K562 (cell line): ENCODE results near the gene ZNF649. TPM values are rescaled to one million over a fixed set of nuclear protein-coding genes. Genes with fewer than 3 reads are reported as not detected.

ENCODE experiments used
- polyA plus RNA-seq, 8 experiments: library from polyadenylated mRNA; depleted of rRNA in 4 of 8; stranded (reverse) in 5 of 8; unstranded in 3 of 8; fragments of >200 nt; fragmentation: Nextera tagmentation in 2 of 8; fragmentation: Illumina TruSeq in 1 of 8; extraction: Ambion mirVana in 2 of 8; extraction: Trizol in 1 of 8; gene quantifications; 2 replicates each; pipeline versions ENCODE4 v1.2.1 to v1.2.3, GENCODE V29; 2011 to 2014; ENCODE audit warnings: inconsistent platforms in 1 of 8, missing spikeins in 1 of 8
- total RNA-seq, 7 experiments: library from RNA; depleted of rRNA in 6 of 7; stranded (reverse); fragments of >200 nt in 6 of 7; fragmentation: Illumina TruSeq in 2 of 7; extraction: Trizol in 2 of 7; gene quantifications; 2 replicates each; pipeline versions ENCODE4 v1.2.1 to v1.2.3, GENCODE V29; 2011 to 2021; ENCODE audit warnings: low replicate concordance in 1 of 7

Gene ZNF649
- total and polyA plus RNA-seq, 9 of the 15 experiments (the other 6 are each of a cell fraction or from before 2014, with no cell fraction given): 1.4 to 14.9 (median 8.3) TPM

Other genes with a start within 250 kb of the ZNF649 start
Only the 7 nearest of the 13 such genes appear.
- gene FPR3, start 109.9 kb downstream of the ZNF649 start, total RNA-seq (2014; rRNA removed): 0.09 and 0.41 TPM in 2 replicates
- 0.22 and 0.35 TPM in 2 replicates for gene FPR3, start 109.9 kb downstream of the ZNF649 start, total RNA-seq (2014; rRNA removed; fragmentation: Illumina TruSeq; extraction: Trizol)
- gene FPR3, start 109.9 kb downstream of the ZNF649 start, total RNA-seq (2015; rRNA removed; fragmentation: Illumina TruSeq; extraction: Trizol): 0.51 and 0.57 TPM in 2 replicates
- 0.13 and 0.22 TPM in 2 replicates for gene FPR3, start 109.9 kb downstream of the ZNF649 start, total RNA-seq (2021)
- gene FPR3, start 109.9 kb downstream of the ZNF649 start, polyA plus RNA-seq (2011; rRNA removed): 0.45 and 1.3 TPM in 2 replicates
- gene FPR3, start 109.9 kb downstream of the ZNF649 start, polyA plus RNA-seq (2014; fragmentation: Illumina TruSeq; extraction: Trizol): 0.22 and 0.39 TPM in 2 replicates
- under 1 TPM in 1 of 2 experiments, not detected in 1; 0.08 TPM for gene FPR3, start 109.9 kb downstream of the ZNF649 start, polyA plus RNA-seq (2014; fragmentation: Nextera tagmentation; extraction: Ambion mirVana)
- gene FPR3, start 109.9 kb downstream of the ZNF649 start, polyA plus RNA-seq (2014; rRNA removed): 0.24 and 0.25 TPM in 2 replicates
- 4.2 and 7.8 TPM in 2 replicates for gene ZNF577, start 17.1 kb downstream of the ZNF649 start, total RNA-seq (2014; rRNA removed)
- gene ZNF577, start 17.1 kb downstream of the ZNF649 start, total RNA-seq (2014; rRNA removed; fragmentation: Illumina TruSeq; extraction: Trizol): 8.9 and 9.9 TPM in 2 replicates
- gene ZNF577, start 17.1 kb downstream of the ZNF649 start, total RNA-seq (2015; rRNA removed; fragmentation: Illumina TruSeq; extraction: Trizol): 9.0 and 9.4 TPM in 2 replicates
- 5.6 and 6.4 TPM in 2 replicates for gene ZNF577, start 17.1 kb downstream of the ZNF649 start, total RNA-seq (2021)
- gene ZNF577, start 17.1 kb downstream of the ZNF649 start, polyA plus RNA-seq (2011; rRNA removed): 11.2 and 12.7 TPM in 2 replicates
- gene ZNF577, start 17.1 kb downstream of the ZNF649 start, polyA plus RNA-seq (2014; fragmentation: Illumina TruSeq; extraction: Trizol): 7.5 and 9.1 TPM in 2 replicates
- 1 to 10 TPM; 1.3 to 3.5 TPM for gene ZNF577, start 17.1 kb downstream of the ZNF649 start, polyA plus RNA-seq (2014; fragmentation: Nextera tagmentation; extraction: Ambion mirVana)
- gene ZNF577, start 17.1 kb downstream of the ZNF649 start, polyA plus RNA-seq (2014; rRNA removed): 7.0 and 7.6 TPM in 2 replicates
- 2.4 and 2.8 TPM in 2 replicates for gene ZNF613, start 22.5 kb upstream of the ZNF649 start, total RNA-seq (2014; rRNA removed)
- gene ZNF613, start 22.5 kb upstream of the ZNF649 start, total RNA-seq (2014; rRNA removed; fragmentation: Illumina TruSeq; extraction: Trizol): 4.4 and 5.3 TPM in 2 replicates
- gene ZNF613, start 22.5 kb upstream of the ZNF649 start, total RNA-seq (2015; rRNA removed; fragmentation: Illumina TruSeq; extraction: Trizol): 2.8 and 3.7 TPM in 2 replicates
- gene ZNF613, start 22.5 kb upstream of the ZNF649 start, total RNA-seq (2021): 1.7 and 2.4 TPM in 2 replicates
- gene ZNF613, start 22.5 kb upstream of the ZNF649 start, polyA plus RNA-seq (2011; rRNA removed): 1.8 and 2.7 TPM in 2 replicates
- 2.4 and 2.7 TPM in 2 replicates for gene ZNF613, start 22.5 kb upstream of the ZNF649 start, polyA plus RNA-seq (2014; fragmentation: Illumina TruSeq; extraction: Trizol)
- gene ZNF613, start 22.5 kb upstream of the ZNF649 start, polyA plus RNA-seq (2014; fragmentation: Nextera tagmentation; extraction: Ambion mirVana): 1 to 10 TPM; 2.3 to 4.5 TPM
- gene ZNF613, start 22.5 kb upstream of the ZNF649 start, polyA plus RNA-seq (2014; rRNA removed): 2.1 and 2.3 TPM in 2 replicates
- 1.8 TPM in 2 replicates for gene ZNF350, start 81.8 kb upstream of the ZNF649 start, total RNA-seq (2014; rRNA removed)
- 3.4 and 4.9 TPM in 2 replicates for gene ZNF350, start 81.8 kb upstream of the ZNF649 start, total RNA-seq (2014; rRNA removed; fragmentation: Illumina TruSeq; extraction: Trizol)
- gene ZNF350, start 81.8 kb upstream of the ZNF649 start, total RNA-seq (2015; rRNA removed; fragmentation: Illumina TruSeq; extraction: Trizol): 3.0 and 3.1 TPM in 2 replicates
- gene ZNF350, start 81.8 kb upstream of the ZNF649 start, total RNA-seq (2021): 2.0 and 2.9 TPM in 2 replicates
- gene ZNF350, start 81.8 kb upstream of the ZNF649 start, polyA plus RNA-seq (2011; rRNA removed): 1.9 and 3.5 TPM in 2 replicates
- 2.9 TPM in 2 replicates for gene ZNF350, start 81.8 kb upstream of the ZNF649 start, polyA plus RNA-seq (2014; fragmentation: Illumina TruSeq; extraction: Trizol)
- 1 to 10 TPM; 3.4 to 4.8 TPM for gene ZNF350, start 81.8 kb upstream of the ZNF649 start, polyA plus RNA-seq (2014; fragmentation: Nextera tagmentation; extraction: Ambion mirVana)
- 1.6 and 1.7 TPM in 2 replicates for gene ZNF350, start 81.8 kb upstream of the ZNF649 start, polyA plus RNA-seq (2014; rRNA removed)
- 1.2 and 4.4 TPM in 2 replicates for gene ZNF615, start 103.2 kb upstream of the ZNF649 start, total RNA-seq (2014; rRNA removed)
- 3.8 and 4.7 TPM in 2 replicates for gene ZNF615, start 103.2 kb upstream of the ZNF649 start, total RNA-seq (2014; rRNA removed; fragmentation: Illumina TruSeq; extraction: Trizol)
- 2.2 and 2.9 TPM in 2 replicates for gene ZNF615, start 103.2 kb upstream of the ZNF649 start, total RNA-seq (2015; rRNA removed; fragmentation: Illumina TruSeq; extraction: Trizol)
- gene ZNF615, start 103.2 kb upstream of the ZNF649 start, total RNA-seq (2021): 2.2 and 3.0 TPM in 2 replicates
- 0.69 and 2.7 TPM in 2 replicates for gene ZNF615, start 103.2 kb upstream of the ZNF649 start, polyA plus RNA-seq (2011; rRNA removed)
- gene ZNF615, start 103.2 kb upstream of the ZNF649 start, polyA plus RNA-seq (2014; fragmentation: Illumina TruSeq; extraction: Trizol): 2.1 and 2.4 TPM in 2 replicates
- 1 to 10 TPM; 1.2 to 1.8 TPM for gene ZNF615, start 103.2 kb upstream of the ZNF649 start, polyA plus RNA-seq (2014; fragmentation: Nextera tagmentation; extraction: Ambion mirVana)
- 2.3 and 2.7 TPM in 2 replicates for gene ZNF615, start 103.2 kb upstream of the ZNF649 start, polyA plus RNA-seq (2014; rRNA removed)
- gene ZNF614, start 123.4 kb upstream of the ZNF649 start, total RNA-seq (2014; rRNA removed): 7.4 and 11.4 TPM in 2 replicates
- 16.3 and 18.7 TPM in 2 replicates for gene ZNF614, start 123.4 kb upstream of the ZNF649 start, total RNA-seq (2014; rRNA removed; fragmentation: Illumina TruSeq; extraction: Trizol)
- 10.3 and 10.6 TPM in 2 replicates for gene ZNF614, start 123.4 kb upstream of the ZNF649 start, total RNA-seq (2015; rRNA removed; fragmentation: Illumina TruSeq; extraction: Trizol)
- 11.7 and 11.9 TPM in 2 replicates for gene ZNF614, start 123.4 kb upstream of the ZNF649 start, total RNA-seq (2021)
- 8.6 and 13.6 TPM in 2 replicates for gene ZNF614, start 123.4 kb upstream of the ZNF649 start, polyA plus RNA-seq (2011; rRNA removed)
- 10.9 and 12.3 TPM in 2 replicates for gene ZNF614, start 123.4 kb upstream of the ZNF649 start, polyA plus RNA-seq (2014; fragmentation: Illumina TruSeq; extraction: Trizol)
- gene ZNF614, start 123.4 kb upstream of the ZNF649 start, polyA plus RNA-seq (2014; fragmentation: Nextera tagmentation; extraction: Ambion mirVana): 1 to 10 TPM; 7.2 to 9.4 TPM
- 4.9 and 6.0 TPM in 2 replicates for gene ZNF614, start 123.4 kb upstream of the ZNF649 start, polyA plus RNA-seq (2014; rRNA removed)
- gene ZNF432, start 143.8 kb upstream of the ZNF649 start, total RNA-seq (2014; rRNA removed): 2.6 and 3.2 TPM in 2 replicates
- gene ZNF432, start 143.8 kb upstream of the ZNF649 start, total RNA-seq (2014; rRNA removed; fragmentation: Illumina TruSeq; extraction: Trizol): 6.8 and 8.7 TPM in 2 replicates
- gene ZNF432, start 143.8 kb upstream of the ZNF649 start, total RNA-seq (2015; rRNA removed; fragmentation: Illumina TruSeq; extraction: Trizol): 4.1 and 5.5 TPM in 2 replicates
- gene ZNF432, start 143.8 kb upstream of the ZNF649 start, total RNA-seq (2021): 4.5 TPM in 2 replicates
- gene ZNF432, start 143.8 kb upstream of the ZNF649 start, polyA plus RNA-seq (2011; rRNA removed): 4.5 and 4.9 TPM in 2 replicates
- gene ZNF432, start 143.8 kb upstream of the ZNF649 start, polyA plus RNA-seq (2014; fragmentation: Illumina TruSeq; extraction: Trizol): 4.0 and 5.1 TPM in 2 replicates
- gene ZNF432, start 143.8 kb upstream of the ZNF649 start, polyA plus RNA-seq (2014; fragmentation: Nextera tagmentation; extraction: Ambion mirVana): 1 to 10 TPM; 2.8 to 3.5 TPM
- 3.0 and 3.4 TPM in 2 replicates for gene ZNF432, start 143.8 kb upstream of the ZNF649 start, polyA plus RNA-seq (2014; rRNA removed)